ENCODE results near the gene ANAPC5.
"Not testable (repeated sequence)": the region's sequence is repeated elsewhere in the genome, so short reads cannot be mapped to it uniquely, and the experiment has no call there.

Gene ANAPC5

GRCh38 chr12:121284551-121285390 is 67.4 kb downstream of the ANAPC5 start:
- Histone ChIP-seq H3K27ac (ENCODE audit: low read depth, low read length) (no peak overlapping the region), H3K9me3 (ENCODE audit: control insufficient read depth, insufficient read depth, low read length) (no peaks in the 10 kb centered on the region), H4K20me1 (ENCODE audit: control insufficient read depth, insufficient read depth, low read depth, low read length) (no peaks in the 10 kb centered on the region), H3K27me3 (ENCODE audit: control insufficient read depth, low read length) (no peaks in the 10 kb centered on the region), H3K4me1 (ENCODE audit: control insufficient read depth, low read length) (peaks cover 11% of the 10 kb centered on the region; the same call in 1 of the 2 replicates), H3K36me3 (ENCODE audit: control insufficient read depth, low read length) (peaks cover 7% of the 10 kb centered on the region), H3K79me2 (ENCODE audit: control insufficient read depth, low read length) (peaks cover 58% of the 10 kb centered on the region), H3K4me3 (ENCODE audit: low read length) (no peak overlapping the region), H3K9me2 (replicated peaks; ENCODE audit: control insufficient read depth, low read length) (no peaks in the 10 kb centered on the region), H3F3A (ENCODE audit: control insufficient read depth, insufficient read depth) (no peaks in the 10 kb centered on the region), H3K4me2 (ENCODE audit: low read length) (no peak overlapping the region)
- TF ChIP-seq EZH2phosphoT487 (IDR thresholded peaks at IDR 0.05; ENCODE audit: borderline replicate concordance, low read length), result no peak
- no peak for TF ChIP-seq CTCF (IDR thresholded peaks at IDR 0.05; ENCODE audit: low read depth, low read length, poor library complexity, severe bottlenecking)

- H3F3A ChIP-seq (ENCODE audit: control insufficient read depth, insufficient read depth), result no peaks in the 10 kb centered on the region
- H3K4me2 ChIP-seq (ENCODE audit: low read length), result no peak overlapping the region
- no peaks in the 10 kb centered on the region for H4K20me1 ChIP-seq (ENCODE audit: control insufficient read depth, insufficient read depth, low read depth, low read length)
- peaks cover 7% of the 10 kb centered on the region for H3K36me3 ChIP-seq (ENCODE audit: control insufficient read depth, low read length)
- peaks cover 51% of the 10 kb centered on the region for H3K79me2 ChIP-seq (ENCODE audit: control insufficient read depth, low read length)
- H3K4me3 ChIP-seq (ENCODE audit: low read length), result no peak overlapping the region
- TF ChIP-seq EZH2phosphoT487 (IDR thresholded peaks at IDR 0.05; ENCODE audit: borderline replicate concordance, low read length) (no peak), CTCF (IDR thresholded peaks at IDR 0.05; ENCODE audit: low read depth, low read length, poor library complexity, severe bottlenecking) (no peak)
- H3K4me1 ChIP-seq (ENCODE audit: control insufficient read depth, low read length), result peaks cover 8% of the 10 kb centered on the region; the same call in 1 of the 2 replicates
- no peaks in the 10 kb centered on the region for H3K27me3 ChIP-seq (ENCODE audit: control insufficient read depth, low read length)
- H3K9me2 ChIP-seq (replicated peaks; ENCODE audit: control insufficient read depth, low read length), result no peaks in the 10 kb centered on the region
- H3K27ac ChIP-seq (ENCODE audit: low read depth, low read length), result no peak overlapping the region
- H3K9me3 ChIP-seq (ENCODE audit: control insufficient read depth, insufficient read depth, low read length), result no peaks in the 10 kb centered on the region
Observed at GRCh38 chr12:121283841-121284240, 68.4 kb downstream of the ANAPC5 start.

- H3K79me2 ChIP-seq (ENCODE audit: control insufficient read depth, low read length), result peaks cover 50% of the 10 kb centered on the region
- no peak overlapping the region for H3K4me2 ChIP-seq (ENCODE audit: low read length)
- H3K4me1 ChIP-seq (ENCODE audit: control insufficient read depth, low read length), result peaks cover 5% of the 10 kb centered on the region; the same call in 1 of the 2 replicates
- H3F3A ChIP-seq (ENCODE audit: control insufficient read depth, insufficient read depth), result no peaks in the 10 kb centered on the region
- H4K20me1 ChIP-seq (ENCODE audit: control insufficient read depth, insufficient read depth, low read depth, low read length), result no peaks in the 10 kb centered on the region
- H3K27ac ChIP-seq (ENCODE audit: low read depth, low read length), result no peak overlapping the region
- no peaks in the 10 kb centered on the region for H3K9me2 ChIP-seq (replicated peaks; ENCODE audit: control insufficient read depth, low read length)
- H3K27me3 ChIP-seq (ENCODE audit: control insufficient read depth, low read length), result no peaks in the 10 kb centered on the region
- peaks cover 7% of the 10 kb centered on the region for H3K36me3 ChIP-seq (ENCODE audit: control insufficient read depth, low read length)
- no peaks in the 10 kb centered on the region for H3K9me3 ChIP-seq (ENCODE audit: control insufficient read depth, insufficient read depth, low read length)
- TF ChIP-seq CTCF (IDR thresholded peaks at IDR 0.05; ENCODE audit: low read depth, low read length, poor library complexity, severe bottlenecking) (no peak), EZH2phosphoT487 (IDR thresholded peaks at IDR 0.05; ENCODE audit: borderline replicate concordance, low read length) (no peak)
- H3K4me3 ChIP-seq (ENCODE audit: low read length), result no peak overlapping the region
Observed at GRCh38 chr12:121283388-121283787, 68.8 kb downstream of the ANAPC5 start.

GRCh38 chr12:121282910-121283309 is 69.3 kb downstream of the ANAPC5 start:
- H3K9me3 ChIP-seq (ENCODE audit: control insufficient read depth, insufficient read depth, low read length); H3K27me3 ChIP-seq (ENCODE audit: control insufficient read depth, low read length); H3K4me3 ChIP-seq (ENCODE audit: low read length); H4K20me1 ChIP-seq (ENCODE audit: control insufficient read depth, insufficient read depth, low read depth, low read length); H3F3A ChIP-seq (ENCODE audit: control insufficient read depth, insufficient read depth); H3K9me2 ChIP-seq (replicated peaks; ENCODE audit: control insufficient read depth, low read length); H3K27ac ChIP-seq (ENCODE audit: low read depth, low read length); H3K4me1 ChIP-seq (ENCODE audit: control insufficient read depth, low read length); H3K4me2 ChIP-seq (ENCODE audit: low read length); H3K36me3 ChIP-seq (ENCODE audit: control insufficient read depth, low read length): not testable (repeated sequence)
- H3K79me2 ChIP-seq (ENCODE audit: control insufficient read depth, low read length), result peaks cover 50% of the 10 kb centered on the region

Measured in DOHH2 (cell line).